Measurements from ENCODE around the gene ASPG.
A peak's percentile ranks its signal among the peaks of the same experiment; 100 is the strongest.

Gene ASPG

GRCh38 chr14:104113631-104114420 lies 28.3 kb downstream of the ASPG start:
- H3K27ac ChIP-seq = no peak overlapping the region
- TF ChIP-seq CTCF (conservative IDR thresholded peaks at IDR 0.05) (no peak), ZFX (IDR thresholded peaks at IDR 0.05) (no peak)

- TF ChIP-seq ZFX (IDR thresholded peaks at IDR 0.05) = no peak
- no peak for TF ChIP-seq CTCF (conservative IDR thresholded peaks at IDR 0.05)
- H3K27ac ChIP-seq = no peak overlapping the region
Observed at GRCh38 chr14:104114421-104115130, 29.1 kb downstream of the ASPG start.

- H3K27ac ChIP-seq = no peak overlapping the region
- TF ChIP-seq ZFX (IDR thresholded peaks at IDR 0.05) (no peak), CTCF (conservative IDR thresholded peaks at IDR 0.05) (no peak)
Observed at GRCh38 chr14:104115131-104115600, 29.7 kb downstream of the ASPG start.

GRCh38 chr14:104115691-104116287 lies 30.3 kb downstream of the ASPG start:
- TF ChIP-seq ZFX (IDR thresholded peaks at IDR 0.05) = no peak
- no peak for TF ChIP-seq CTCF (conservative IDR thresholded peaks at IDR 0.05)
- peak overlapping the region; percentile 80 for H3K27ac ChIP-seq

- TF ChIP-seq ZFX (IDR thresholded peaks at IDR 0.05) (no peak), CTCF (conservative IDR thresholded peaks at IDR 0.05) (no peak)
- H3K27ac ChIP-seq = peak overlapping the region; percentile 80
Observed at GRCh38 chr14:104116288-104116755, 30.8 kb downstream of the ASPG start.

- 0 out of 2 replicates have a peak, but pooled peaks have one; percentile 54 for TF ChIP-seq ZFX (IDR thresholded peaks at IDR 0.05)
- no peak for TF ChIP-seq CTCF (conservative IDR thresholded peaks at IDR 0.05)
- peak overlapping the region; percentile 80 for H3K27ac ChIP-seq
Observed at GRCh38 chr14:104116756-104117340, 31.3 kb downstream of the ASPG start.

All from C4-2B (cell line).